ENCODE measurements around the gene ABCC3.

Gene ABCC3

DNA sequence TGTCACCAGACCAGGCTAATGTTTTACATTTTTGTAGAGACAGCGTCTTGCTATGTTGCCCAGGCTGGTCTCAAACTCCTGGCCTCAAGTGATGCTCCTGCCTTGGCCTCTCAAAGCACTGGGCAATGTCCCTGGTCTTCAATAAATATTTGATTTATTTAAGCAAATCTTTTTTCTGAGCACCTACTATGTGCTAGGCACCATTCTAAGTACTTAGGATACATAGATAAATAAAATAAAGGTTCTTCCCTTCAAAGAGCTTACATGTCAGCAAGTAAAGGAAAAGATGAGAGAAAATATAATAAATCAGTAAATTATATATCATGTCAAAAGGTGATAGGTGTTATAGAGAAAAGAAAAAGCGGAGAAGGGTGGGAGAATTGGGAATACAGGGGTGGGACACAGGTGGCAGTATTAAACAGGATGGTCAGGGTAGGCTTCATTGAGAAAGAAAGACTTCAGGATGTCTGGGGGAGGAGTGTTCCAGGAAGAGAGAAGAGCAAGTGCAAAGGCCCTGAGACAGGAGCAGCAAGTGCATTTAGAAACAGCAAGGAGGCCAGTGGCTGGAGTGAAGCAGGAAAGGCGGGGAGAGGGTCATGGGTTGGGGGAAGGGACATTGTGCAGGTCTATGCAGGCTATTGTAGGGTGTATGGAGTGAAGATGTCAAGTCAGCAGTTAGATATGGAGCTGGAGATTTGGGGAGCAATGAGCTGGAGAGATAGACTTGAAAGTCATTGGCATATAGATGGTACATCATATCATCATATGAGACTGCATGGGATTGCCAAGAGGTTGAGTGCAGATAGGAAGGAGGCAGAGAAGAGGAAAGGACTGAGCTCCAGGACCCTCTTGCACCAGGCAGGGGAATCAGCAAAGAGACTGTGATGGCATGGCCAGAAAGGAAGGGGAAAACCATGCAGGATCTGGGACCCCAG lies 11.3 kb downstream of the ABCC3 start:
- DNase-seq: no peak

DNA sequence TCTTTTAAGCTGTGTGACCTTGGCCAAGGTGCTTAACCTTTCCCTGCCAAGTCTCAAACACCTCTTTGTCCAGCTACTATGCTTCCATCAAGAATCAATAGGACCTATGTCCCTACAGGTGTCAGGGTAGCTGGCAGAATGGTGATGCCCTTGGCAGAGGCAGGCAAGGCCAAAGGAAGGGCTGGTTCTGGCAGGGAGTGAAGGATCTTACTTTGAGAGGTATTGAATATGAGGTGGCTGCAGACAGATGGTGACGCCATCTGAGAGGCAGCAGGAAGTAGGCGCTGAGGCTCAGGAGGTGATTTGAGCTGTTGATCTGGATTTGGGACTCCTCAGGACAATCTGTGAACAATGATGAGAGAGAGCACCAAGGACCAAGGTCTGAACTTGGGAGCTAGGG lies 12.5 kb downstream of the ABCC3 start:
- no peak for DNase-seq

- no peak for DNase-seq
Measured at GRCh38 chr17:50649042-50649908, 14.6 kb downstream of the ABCC3 start.

DNA sequence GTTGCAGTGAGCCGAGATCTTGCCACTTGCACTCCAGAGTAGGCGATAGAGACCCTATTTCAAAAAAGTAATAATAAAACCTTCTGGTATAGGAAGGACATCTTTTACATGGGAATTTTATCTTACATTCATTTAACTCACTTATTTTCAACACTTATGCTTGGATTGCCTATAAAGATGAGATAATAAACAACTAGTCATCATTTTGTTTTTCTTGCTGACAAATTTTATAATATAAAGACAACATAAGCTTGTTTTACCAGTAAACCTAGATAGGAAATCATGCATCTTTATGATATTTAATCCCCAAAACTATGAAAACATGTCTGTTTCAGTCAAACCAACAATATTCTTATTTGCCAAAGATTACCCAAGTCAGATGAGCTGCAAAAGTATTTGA lies 17.0 kb downstream of the ABCC3 start:
- DNase-seq: no peak

- no peak for DNase-seq
Measured at GRCh38 chr17:50653738-50654137, 19.1 kb downstream of the ABCC3 start.

- no peak for DNase-seq
Measured at GRCh38 chr17:50656509-50656908, 21.8 kb downstream of the ABCC3 start.

- no peak for DNase-seq
Measured at GRCh38 chr17:50657054-50657453, 22.4 kb downstream of the ABCC3 start.

DNA sequence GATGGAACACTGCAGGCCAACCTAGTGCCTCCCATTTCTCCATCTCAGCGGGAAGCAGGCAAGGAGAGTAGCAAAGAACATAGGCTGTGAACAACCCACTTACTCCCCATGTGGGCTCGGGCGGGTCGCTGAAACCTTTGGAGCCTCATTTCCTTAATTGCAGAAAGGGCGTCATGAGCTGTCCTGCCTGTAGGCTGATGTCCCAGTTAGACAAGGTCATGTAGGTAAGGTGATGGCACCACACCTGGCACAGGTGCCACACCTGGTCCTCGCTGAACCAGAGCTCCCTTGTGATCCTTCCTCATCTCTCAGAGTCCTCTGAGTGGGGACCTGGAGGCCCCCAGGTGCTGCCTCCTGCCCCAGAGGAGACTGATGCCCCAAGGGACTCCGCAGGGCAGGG lies 22.9 kb downstream of the ABCC3 start:
- no peak for DNase-seq

DNA sequence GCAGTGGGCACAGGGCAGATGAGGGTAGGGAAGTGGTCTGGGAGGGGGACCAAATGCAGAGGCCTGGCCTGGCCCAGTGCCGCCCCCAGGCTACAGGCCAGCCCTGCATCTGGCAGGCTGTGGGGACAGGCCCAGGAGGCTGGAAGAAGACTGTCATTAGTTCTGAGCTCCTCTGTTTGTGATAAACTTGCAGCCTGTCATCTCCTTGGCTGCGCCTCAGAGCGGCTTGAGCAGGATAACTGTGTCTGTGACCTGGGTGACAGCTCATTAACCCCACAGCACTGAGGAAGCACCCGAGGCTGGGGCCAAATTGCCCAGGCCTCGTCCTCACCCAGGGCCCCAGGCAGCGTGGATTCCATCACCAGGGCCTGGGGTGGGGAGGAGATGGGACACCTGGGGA lies 23.9 kb downstream of the ABCC3 start:
- DNase-seq: no peak

- DNase-seq: no peak
Measured at GRCh38 chr17:50659179-50659578, 24.5 kb downstream of the ABCC3 start.

GRCh38 chr17:50660042-50660886 lies 25.6 kb downstream of the ABCC3 start:
- DNase-seq: no peak

- no peak for DNase-seq
Measured at GRCh38 chr17:50660887-50661345, 26.2 kb downstream of the ABCC3 start.

DNA sequence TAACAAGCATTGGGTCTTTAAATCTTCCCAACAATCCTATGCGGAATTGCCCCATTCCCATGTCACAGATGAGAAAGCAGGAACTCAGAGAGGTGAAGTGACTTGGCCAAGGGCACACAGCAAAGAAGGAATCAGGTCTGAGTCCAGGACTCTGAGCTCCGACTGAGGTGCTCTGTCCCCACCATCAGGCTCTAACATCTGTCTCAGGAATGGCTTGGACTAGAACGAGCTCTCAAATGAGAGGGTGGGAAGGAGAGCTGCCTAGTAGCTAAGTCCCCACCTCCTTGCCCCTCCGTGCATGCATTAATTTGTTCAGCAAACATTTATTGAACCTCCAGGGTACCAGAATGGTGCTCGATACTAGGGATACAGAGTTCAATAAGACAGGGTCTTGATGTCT lies 26.7 kb downstream of the ABCC3 start:
- no peak for DNase-seq

DNA sequence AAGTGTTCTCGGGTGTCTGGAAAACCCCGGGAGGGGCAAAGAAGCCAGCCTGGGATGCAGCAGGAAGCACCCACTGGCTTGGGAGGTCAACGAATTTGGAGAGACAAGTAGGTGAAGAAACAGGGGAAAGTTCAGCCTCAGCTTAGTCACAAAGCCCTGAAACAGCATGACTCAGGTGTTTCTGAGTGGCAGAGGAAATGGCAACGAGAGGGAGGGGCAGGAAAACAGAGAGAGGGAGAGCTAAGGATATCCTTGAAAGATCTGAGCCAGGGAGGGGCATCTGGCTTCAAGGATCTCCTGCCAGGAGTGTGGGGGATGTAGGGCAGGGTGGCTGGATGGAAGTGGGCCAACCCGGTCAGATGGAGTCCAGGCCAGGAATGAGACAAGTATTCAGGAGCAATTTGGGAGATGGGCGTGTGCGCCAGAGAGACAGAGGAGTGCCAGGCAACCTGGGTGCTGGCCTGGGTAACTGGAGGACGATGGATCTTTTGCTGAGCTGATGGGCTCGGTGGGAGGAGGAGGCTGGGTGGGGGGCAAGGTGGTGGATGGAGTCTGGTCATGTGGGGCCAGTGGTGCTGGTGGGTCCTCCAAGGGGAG lies 27.2 kb downstream of the ABCC3 start:
- peak in 1 of 2 donors; percentile 50 for DNase-seq

DNA sequence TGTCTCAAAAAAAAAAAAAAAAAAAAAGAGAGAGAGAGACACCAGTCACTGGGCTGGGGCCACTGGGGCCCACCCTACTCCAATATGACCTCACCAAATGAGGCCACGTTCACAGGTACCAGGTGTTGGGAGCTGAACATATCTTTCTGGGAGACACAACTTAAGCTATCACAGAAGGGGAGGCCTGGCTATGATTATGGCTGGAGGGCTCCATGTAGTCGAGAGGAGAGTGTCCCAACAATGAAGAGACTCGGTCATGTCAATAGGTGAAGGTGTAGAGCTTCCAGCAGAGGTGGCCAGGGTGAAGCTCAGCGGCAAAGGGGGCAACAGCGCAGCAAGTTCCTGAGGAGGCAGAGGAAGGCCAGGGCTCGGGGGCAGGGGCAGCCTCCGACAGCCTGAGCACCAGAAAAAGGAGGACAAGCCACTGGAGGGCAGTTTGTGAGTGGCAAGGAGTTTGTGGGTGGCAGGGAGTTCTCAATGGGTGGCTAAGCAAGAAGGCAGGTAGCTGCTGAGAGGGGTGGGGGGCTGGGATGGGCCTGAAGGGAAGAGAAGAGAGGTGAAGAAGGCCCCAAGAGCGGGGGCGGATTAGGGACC lies 28.0 kb downstream of the ABCC3 start:
- no peak for DNase-seq

GRCh38 chr17:50663812-50664374 lies 29.2 kb downstream of the ABCC3 start:
- DNase-seq: no peak

DNA sequence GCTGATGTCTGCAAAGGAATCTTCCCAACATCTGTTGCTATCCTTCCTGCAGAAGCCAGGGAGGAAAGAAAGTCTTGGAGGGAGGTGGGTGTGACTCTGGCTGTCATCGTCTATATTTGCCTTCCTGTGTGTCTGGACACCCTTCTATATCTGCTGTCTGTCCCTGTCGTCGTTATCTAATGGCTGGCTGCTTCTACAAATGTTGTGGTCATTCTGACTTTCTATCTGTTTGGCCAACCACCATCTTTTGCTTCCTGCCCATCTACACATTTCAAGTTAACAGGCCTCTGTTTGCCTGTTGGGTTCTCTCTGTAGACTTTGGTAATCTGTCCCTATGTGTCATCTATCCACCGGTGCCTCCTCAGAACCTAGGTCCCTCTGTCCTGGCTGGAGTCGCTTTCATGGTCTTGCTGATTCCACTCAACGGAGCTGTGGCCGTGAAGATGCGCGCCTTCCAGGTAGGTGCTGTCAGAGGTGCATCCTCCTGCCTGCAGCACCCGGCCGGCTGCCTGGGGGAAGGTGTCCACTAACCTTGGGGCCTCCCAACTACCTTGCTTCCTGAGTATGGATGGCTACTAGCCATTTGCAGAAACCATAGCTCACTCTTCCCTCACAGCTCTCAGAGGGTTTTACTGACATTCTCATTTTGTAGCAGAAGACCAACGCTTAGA lies 30.2 kb downstream of the ABCC3 start:
- DNase-seq: no peak

DNA sequence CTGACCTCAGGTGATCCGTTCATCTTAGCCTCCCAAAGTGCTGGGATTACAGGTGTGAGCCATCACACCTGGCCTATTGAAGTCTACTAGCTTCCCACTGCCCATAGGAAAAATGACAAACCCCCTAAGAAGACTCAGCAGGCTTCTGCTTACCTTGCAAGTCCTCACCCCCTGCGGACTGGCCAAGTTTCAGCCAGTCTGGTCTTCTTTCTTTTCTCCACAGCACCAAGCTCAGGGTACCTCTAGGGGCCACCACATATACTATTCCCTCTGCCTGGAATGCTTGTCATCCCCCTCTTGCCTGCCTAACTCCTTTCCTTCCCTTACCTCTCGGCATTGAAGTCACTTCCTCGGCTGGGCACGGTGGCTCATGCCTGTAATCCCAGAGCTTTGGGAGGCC lies 31.2 kb downstream of the ABCC3 start:
- no peak for DNase-seq

GRCh38 chr17:50666316-50666715 lies 31.6 kb downstream of the ABCC3 start:
- DNase-seq: no peak

- no peak for DNase-seq
Measured at GRCh38 chr17:50667259-50668024, 32.8 kb downstream of the ABCC3 start.
